Measurements from ENCODE around the gene ULK1. TPM values are rescaled to one million over a fixed set of nuclear protein-coding genes. Genes with fewer than 3 reads are reported as not detected.

The ULK1 gene
- total and polyA plus RNA-seq, 10 donors = 9.9 to 60.7 (median 46.7) TPM

- intact Hi-C loops (cut with DNase I; ENCODE audit: low total_unique reads) = no loop called here
- Histone ChIP-seq H3K4me1 (peaks cover 5 to 30% (median 15%) of the 10 kb centered on the region in 6 donors), H3K27me3 (replicated peaks in 1 of 7) (no peaks in the 10 kb centered on the region), H3K36me3 (peaks cover 3 to 100% (median 88%) of the 10 kb centered on the region in 6 donors), H3K27ac (peak overlapping the region in 4 of 8 donors; percentile 7 to 58 (median 44)), H3K9me3 (no peaks in the 10 kb centered on the region), H3K4me3 (no peak overlapping the region)
- WGBS, 5 donors = 79 to 83% (median 80%) methylated on average over 20 to 22 of the region's 22 CpGs
- DNase-seq = no peak
- TF ChIP-seq POLR2AphosphoS5 (IDR thresholded peaks at IDR 0.05) (peak; percentile 9 to 25 (median 17)), POLR2A (IDR thresholded peaks at IDR 0.05) (no peak)
Measured at GRCh38 chr12:131911851-131912477, 17.5 kb downstream of the ULK1 start.

- no peak for DNase-seq
- peak overlapping the region in 5 of 8 donors; percentile 7 to 58 (median 49) for H3K27ac ChIP-seq
Measured at GRCh38 chr12:131912518-131913274, 18.3 kb downstream of the ULK1 start.

GRCh38 chr12:131913666-131914065 is 19.2 kb downstream of the ULK1 start:
- Histone ChIP-seq H3K9me3 (no peaks in the 10 kb centered on the region), H3K27ac (no peak overlapping the region), H3K4me1 (peaks cover 5 to 30% (median 15%) of the 10 kb centered on the region in 6 donors), H3K4me3 (no peak overlapping the region), H3K27me3 (replicated peaks in 1 of 7) (no peaks in the 10 kb centered on the region), H3K36me3 (peaks cover 0 to 99% (median 87%) of the 10 kb centered on the region in 6 donors)
- no peak for DNase-seq
- TF ChIP-seq POLR2A (IDR thresholded peaks at IDR 0.05) (no peak), POLR2AphosphoS5 (IDR thresholded peaks at IDR 0.05) (no peak), CTCF (IDR thresholded peaks at IDR 0.05 in 8 of 11, conservative IDR thresholded peaks at IDR 0.05 in 3 of 11) (no peak)
- intact Hi-C loops (cut with DNase I; ENCODE audit: low total_unique reads) = no loop called here
- WGBS, 5 donors = 84 to 95% (median 88%) methylated on average over 3 to 8 of the region's 8 CpGs

More at GRCh38 chr12:131912518-131913274, 18.3 kb downstream of the ULK1 start:
- WGBS, 5 donors = 60 to 87% (median 77%) methylated on average over 12 to 20 of the region's 20 CpGs
- Histone ChIP-seq H3K4me3 (no peak overlapping the region), H3K9me3 (no peaks in the 10 kb centered on the region), H3K4me1 (peaks cover 5 to 30% (median 15%) of the 10 kb centered on the region in 6 donors), H3K36me3 (peaks cover 0 to 100% (median 91%) of the 10 kb centered on the region in 6 donors), H3K27me3 (replicated peaks in 1 of 7) (no peaks in the 10 kb centered on the region)
- intact Hi-C loops (cut with DNase I; ENCODE audit: low total_unique reads) = no loop called here
- TF ChIP-seq POLR2A (IDR thresholded peaks at IDR 0.05) (no peak), POLR2AphosphoS5 (IDR thresholded peaks at IDR 0.05) (peak; percentile 71 to 85 (median 72))

GRCh38 chr12:131914179-131914702 is 19.8 kb downstream of the ULK1 start:
- Histone ChIP-seq H3K4me1 (peaks cover 5 to 30% (median 15%) of the 10 kb centered on the region in 6 donors), H3K36me3 (peaks cover 0 to 98% (median 84%) of the 10 kb centered on the region in 6 donors), H3K9me3 (no peaks in the 10 kb centered on the region), H3K27me3 (replicated peaks in 1 of 7) (no peaks in the 10 kb centered on the region), H3K27ac (no peak overlapping the region), H3K4me3 (no peak overlapping the region)
- 92 to 97% (median 96%) methylated on average over 5 to 14 of the region's 14 CpGs for WGBS, 5 donors
- TF ChIP-seq CTCF (IDR thresholded peaks at IDR 0.05 in 8 of 11, conservative IDR thresholded peaks at IDR 0.05 in 3 of 11) (no peak), POLR2A (IDR thresholded peaks at IDR 0.05) (no peak), POLR2AphosphoS5 (IDR thresholded peaks at IDR 0.05) (peak in 1 of 3 donors; percentile 8)
- intact Hi-C loops (cut with DNase I; ENCODE audit: low total_unique reads) = no loop called here
- no peak for DNase-seq

Data from spleen (tissue), 11 donors.